HepG2 (cell line): ENCODE measurements around the gene CENPP. TPM values are rescaled to one million over a fixed set of nuclear protein-coding genes. Genes with fewer than 3 reads are reported as not detected.

Source experiments
- ATAC-seq: fragments of 200-7000 bp; cut with Tn5 transposase; 3 replicates; pipeline ENCODE4 v1.9.1; 2020; ENCODE audit warnings: mild to moderate bottlenecking, moderate library complexity
- BruUV-seq: library from RNA; stranded (reverse); fragments of 400-500 nt; replicated peaks from 2 replicates; lab custom pipeline; 2021; lab: Mats Ljungman, UMichigan
- CTCF ChIA-PET: fragments of 300-600 bp; formaldehyde crosslinking; extraction: SDS; loops from one replicate; lab custom pipeline; 2021; ENCODE audit warnings: low total read pairs, inconsistent platforms, low intra/inter-chr PET ratio; lab: Yijun Ruan, JAX
- POLR2A ChIA-PET: fragments of 350-600 bp; sonication (Branson Sonifier 250); formaldehyde crosslinking; loops from one replicate; lab custom pipeline; 2020; ENCODE audit warnings: antibody characterized with exemption, inconsistent platforms; lab: Yijun Ruan, JAX
- DNase-seq: peaks from one replicate; pipeline ENCODE4 v3.0.0-alpha.2; 2015; ENCODE audit warnings: low spot score
- FAIRE-seq: peaks from 3 replicates; lab custom pipeline; 2011; peaks lifted over from hg19 to GRCh38; lab: Jason Lieb, UNC
- H2AFZ ChIP-seq: one replicate; pipeline ENCODE4 v1.6.1; 2011; ENCODE audit warnings: low read length, inconsistent platforms
- H3K27ac ChIP-seq: fragments of 300-600 bp; 3 replicates; pipeline ENCODE4 v1.8.0; 2011; ENCODE audit warnings: mixed run types, mild to moderate bottlenecking, mixed read lengths, low read length, inconsistent platforms; ENCODE audit not compliant: insufficient read depth; ENCODE audit errors: extremely low read length
- H3K27me3 ChIP-seq, 2 experiments: fragments of 200-600 bp in 1 of 2; 2 replicates in 1 of 2; 3 replicates in 1 of 2; pipeline versions ENCODE4 v1.6.0 to v1.8.0; 2011; ENCODE audit warnings: low read length in 2 of 2, mild to moderate bottlenecking in 2 of 2, moderate library complexity in 2 of 2, inconsistent platforms in 1 of 2; ENCODE audit not compliant: insufficient read depth in 2 of 2, control insufficient read depth in 1 of 2
- H3K36me3 ChIP-seq, 2 experiments: fragments of 200-600 bp in 1 of 2; replicated peaks in 1 of 2; 2 replicates in 1 of 2; 3 replicates in 1 of 2; pipeline versions ENCODE4 v1.5.1 to v1.8.0; 2011; ENCODE audit warnings: low read length in 2 of 2, inconsistent platforms in 1 of 2; ENCODE audit not compliant: insufficient read depth in 2 of 2, control insufficient read depth in 1 of 2
- H3K4me1 ChIP-seq: 2 replicates; pipeline ENCODE4 v1.5.1; 2012; ENCODE audit warnings: low read length, inconsistent platforms; ENCODE audit not compliant: insufficient read depth
- H3K4me2 ChIP-seq: 2 replicates; pipeline ENCODE4 v1.6.0; 2011; ENCODE audit warnings: low read depth, low read length, inconsistent platforms
- H3K4me3 ChIP-seq, 3 experiments: fragments of 200-600 bp in 1 of 3; sonication (generic), shearing (Covaris generic) in 1 of 3; replicated peaks in 1 of 3; 2 replicates each; pipeline ENCODE4 v1.5.1; 2011 to 2016; ENCODE audit warnings: low read length in 3 of 3, inconsistent platforms in 2 of 3, low read depth in 2 of 3, mild to moderate bottlenecking in 2 of 3, control low read depth in 1 of 3, mixed read lengths in 1 of 3; ENCODE audit not compliant: insufficient read depth in 1 of 3
- H3K79me2 ChIP-seq: one replicate; pipeline ENCODE4 v1.6.1; 2011; ENCODE audit warnings: low read length, inconsistent platforms; ENCODE audit not compliant: insufficient read depth
- H3K9ac ChIP-seq: 2 replicates; pipeline ENCODE4 v1.6.0; 2011; ENCODE audit warnings: mild to moderate bottlenecking, low read depth, low read length, inconsistent platforms; ENCODE audit not compliant: insufficient read depth
- H3K9me3 ChIP-seq: 2 replicates; pipeline ENCODE4 v1.5.1; 2012; ENCODE audit warnings: mild to moderate bottlenecking, low read length
- H4K20me1 ChIP-seq: 2 replicates; pipeline ENCODE4 v1.6.0; 2011; ENCODE audit warnings: inconsistent platforms, mild to moderate bottlenecking, low read length, moderate library complexity; ENCODE audit not compliant: insufficient read depth
- ATF7 ChIP-seq, 2 experiments: fragments of 450-650 bp in 1 of 2; sonication (generic) in 1 of 2; formaldehyde crosslinking in 1 of 2; IDR thresholded peaks; 2 replicates each; pipeline versions ENCODE4 v1.4.0 to v1.6.1; 2016 to 2020; ENCODE audit warnings: antibody characterized with exemption in 1 of 2, mild to moderate bottlenecking in 1 of 2, missing genetic modification reagents in 1 of 2
- CEBPZ ChIP-seq: IDR thresholded peaks from 2 replicates; pipeline ENCODE4 v1.6.1; 2012; ENCODE audit warnings: low read length, improper control_type of control experiment
- ERF ChIP-seq: IDR thresholded peaks from 2 replicates; pipeline ENCODE4 v1.6.1; 2018; ENCODE audit warnings: missing biosample characterization, missing genetic modification reagents
- HNF4G ChIP-seq, 2 experiments: sonication (generic) in 1 of 2; formaldehyde crosslinking in 1 of 2; IDR thresholded peaks; 2 replicates each; pipeline versions ENCODE4 v1.4.0 to v1.6.1; 2011 to 2020; ENCODE audit warnings: borderline replicate concordance in 2 of 2, low read depth in 2 of 2, mild to moderate bottlenecking in 2 of 2, low read length in 1 of 2, missing genetic modification reagents in 1 of 2, moderate library complexity in 1 of 2
- HNRNPH1 ChIP-seq: fragments of 200-400 bp; formaldehyde crosslinking; optimal IDR thresholded peaks from 2 replicates; pipeline ENCODE3; 2017; ENCODE audit warnings: mild to moderate bottlenecking, low read depth, low read length
- NAIF1 ChIP-seq: sonication (generic); formaldehyde crosslinking; IDR thresholded peaks from 2 replicates; pipeline ENCODE4 v1.5.0; 2020; ENCODE audit warnings: mild to moderate bottlenecking, missing genetic modification reagents, borderline replicate concordance
- RBM39 ChIP-seq: fragments of 200-400 bp; formaldehyde crosslinking; IDR thresholded peaks from one replicate; pipeline ENCODE4 v1.6.1; 2018; ENCODE audit warnings: antibody characterized with exemption, mild to moderate bottlenecking, low read depth, low read length; ENCODE audit not compliant: poor library complexity, severe bottlenecking
- RELA ChIP-seq: sonication (generic); formaldehyde crosslinking; IDR thresholded peaks from 2 replicates; pipeline ENCODE4 v1.4.0; 2020; ENCODE audit warnings: missing genetic modification reagents
- SCMH1 ChIP-seq: sonication (generic); formaldehyde crosslinking; IDR thresholded peaks from 2 replicates; pipeline ENCODE4 v1.9.0; 2021; ENCODE audit warnings: missing genetic modification reagents, mild to moderate bottlenecking, borderline replicate concordance
- TAF15 ChIP-seq: fragments of 200-400 bp; formaldehyde crosslinking; IDR thresholded peaks from one replicate; pipeline ENCODE4 v1.6.1; 2018; ENCODE audit warnings: mild to moderate bottlenecking, low read depth, low read length; ENCODE audit not compliant: poor library complexity, severe bottlenecking
- TARDBP ChIP-seq: sonication (generic); formaldehyde crosslinking; IDR thresholded peaks from 2 replicates; pipeline ENCODE4 v1.8.0; 2022; ENCODE audit warnings: mild to moderate bottlenecking, missing genetic modification reagents
- ZNF75D ChIP-seq: sonication (generic); formaldehyde crosslinking; IDR thresholded peaks from 2 replicates; pipeline ENCODE4 v1.8.1; 2023; ENCODE audit warnings: missing genetic modification reagents, mild to moderate bottlenecking, borderline replicate concordance
- ZSCAN21 ChIP-seq: sonication (generic); formaldehyde crosslinking; IDR thresholded peaks from 2 replicates; pipeline ENCODE4 v1.8.0; 2022; ENCODE audit warnings: mild to moderate bottlenecking, missing genetic modification reagents, moderate library complexity, borderline replicate concordance
- ZSCAN5A ChIP-seq: sonication (generic); formaldehyde crosslinking; IDR thresholded peaks from 2 replicates; pipeline ENCODE4 v1.8.0; 2022; ENCODE audit warnings: mild to moderate bottlenecking, missing genetic modification reagents, borderline replicate concordance
- WGBS: methylation state at CpG from one replicate; pipeline ENCODE4 v1.1.6; 2017; ENCODE audit warnings: low lambda C conversion rate; 5-methylcytosine and 5-hydroxymethylcytosine counted together
- in situ Hi-C: cut with HindIII; loops from 2 replicates; pipeline ENCODE4 v1.10.0; 2017; ENCODE audit warnings: low pct_unique_long_range_greater_than_20kb; ENCODE audit not compliant: extremely low pct_ligation_motif_present
- intact Hi-C: fragments of 100-400 bp; cut with micrococcal nuclease; formaldehyde crosslinking; loops from one replicate; pipeline ENCODE4 v1.10.0; 2022; ENCODE audit not compliant: unreplicated experiment
- polyA plus RNA-seq, 8 experiments: library from polyadenylated mRNA; depleted of rRNA in 3 of 8; stranded (reverse) in 7 of 8; unstranded in 1 of 8; fragments of >200 nt; fragmentation: Illumina TruSeq in 4 of 8; extraction: Trizol in 4 of 8; gene quantifications; 2 replicates each; pipeline versions ENCODE4 v1.2.1 to v1.2.3, GENCODE V29; 2011 to 2016; ENCODE audit warnings: low read depth in 4 of 8, missing spikeins in 1 of 8, mixed read lengths in 1 of 8; ENCODE audit not compliant: insufficient read depth in 1 of 8
- total RNA-seq, 5 experiments: library from RNA; depleted of rRNA; stranded (reverse); fragments of >200 nt; fragmentation: Illumina TruSeq; extraction: Trizol; gene quantifications; 2 replicates each; pipeline ENCODE4 v1.2.3, GENCODE V29; 2016; ENCODE audit warnings: low read depth in 1 of 5

CENPP gene
- total and polyA plus RNA-seq, 2 of the 13 experiments (the other 11 are each of a cell fraction or from before 2014, with no cell fraction given), result 2.0 to 11.4 TPM

GRCh38 chr9:92439921-92440750 is 114.4 kb downstream of the CENPP start:
- no peak overlapping the region for H3K4me2 ChIP-seq
- ATAC-seq (no peak), DNase-seq (no peak), FAIRE-seq (no peak)
- H3K4me1 ChIP-seq, result no peaks in the 10 kb centered on the region
- no peak overlapping the region for H3K27ac ChIP-seq
- BruUV-seq, result no TSS peak
- intact Hi-C loops (loop anchor here (5.0 kb wide), 1 partner anchor 303 kb away; no protein-coding TSS in a partner anchor), in situ Hi-C loops (loop anchor here (10.0 to 25.0 kb wide), 2 partner anchors 195 to 303 kb away; no protein-coding TSS in a partner anchor)
- CTCF ChIA-PET, result interaction anchor here (1.5 kb wide), 1 partner anchor 195 kb away, joined by 3 read pairs; no protein-coding TSS in a partner anchor
- H4K20me1 ChIP-seq, result no peaks in the 10 kb centered on the region
- no peaks in the 10 kb centered on the region for H3K9me3 ChIP-seq
- H3K36me3 ChIP-seq, result no peaks in the 10 kb centered on the region
- H3K27me3 ChIP-seq, result no peaks in the 10 kb centered on the region
- POLR2A ChIA-PET, result interaction anchor here (1.2 kb wide), 1 partner anchor 301 kb away, joined by 3 read pairs; no protein-coding TSS in a partner anchor
- no peaks in the 10 kb centered on the region for H3K79me2 ChIP-seq
- WGBS, result 84% methylated on average over 5 of the region's 5 CpGs
- no peak overlapping the region for H2AFZ ChIP-seq
- TF ChIP-seq ZSCAN5A (CRISPR knock-in tag) (no peak), CEBPZ (no peak), RBM39 (no peak), ATF7 (IDR thresholded peaks at IDR 0.05) (no peak), ATF7 (CRISPR knock-in tag; IDR thresholded peaks at IDR 0.05) (no peak), HNF4G (IDR thresholded peaks at IDR 0.05; ENCODE audit: borderline replicate concordance, low read depth, low read length) (no peak), HNF4G (CRISPR knock-in tag; IDR thresholded peaks at IDR 0.05; ENCODE audit: borderline replicate concordance, low read depth) (no peak), SCMH1 (CRISPR knock-in tag) (no peak), HNRNPH1 (no peak), ERF (CRISPR knock-in tag) (no peak), ZNF75D (CRISPR knock-in tag) (no peak), TARDBP (CRISPR knock-in tag) (no peak), NAIF1 (CRISPR knock-in tag) (no peak), TAF15 (no peak), ZSCAN21 (CRISPR knock-in tag) (no peak), RELA (CRISPR knock-in tag) (no peak)
- H3K9ac ChIP-seq, result no peak overlapping the region
- H3K4me3 ChIP-seq, result no peak overlapping the region
